Measurements from ENCODE around the gene SPSB1.

SPSB1 gene

GRCh38 chr1:9269078-9269501, 23.6 kb upstream of the SPSB1 start:
- H3K27ac Mint-ChIP-seq, result no peak overlapping the region
- H3K9me3 Mint-ChIP-seq, result no peaks in the 10 kb centered on the region
- H3K4me1 Mint-ChIP-seq, result peaks cover 8% of the 10 kb centered on the region
- ATAC-seq (no peak), DNase-seq (no peak)
- H3K27me3 Mint-ChIP-seq, result no peaks in the 10 kb centered on the region
- H3K4me3 Mint-ChIP-seq, result no peak overlapping the region

GRCh38 chr1:9269721-9270120, 23.0 kb upstream of the SPSB1 start:
- Mint-ChIP-seq H3K4me1 (peaks cover 8% of the 10 kb centered on the region), H3K27me3 (no peaks in the 10 kb centered on the region), H3K27ac (no peak overlapping the region), H3K9me3 (no peaks in the 10 kb centered on the region), H3K4me3 (no peak overlapping the region)
- ATAC-seq (no peak), DNase-seq (no peak)

DNA sequence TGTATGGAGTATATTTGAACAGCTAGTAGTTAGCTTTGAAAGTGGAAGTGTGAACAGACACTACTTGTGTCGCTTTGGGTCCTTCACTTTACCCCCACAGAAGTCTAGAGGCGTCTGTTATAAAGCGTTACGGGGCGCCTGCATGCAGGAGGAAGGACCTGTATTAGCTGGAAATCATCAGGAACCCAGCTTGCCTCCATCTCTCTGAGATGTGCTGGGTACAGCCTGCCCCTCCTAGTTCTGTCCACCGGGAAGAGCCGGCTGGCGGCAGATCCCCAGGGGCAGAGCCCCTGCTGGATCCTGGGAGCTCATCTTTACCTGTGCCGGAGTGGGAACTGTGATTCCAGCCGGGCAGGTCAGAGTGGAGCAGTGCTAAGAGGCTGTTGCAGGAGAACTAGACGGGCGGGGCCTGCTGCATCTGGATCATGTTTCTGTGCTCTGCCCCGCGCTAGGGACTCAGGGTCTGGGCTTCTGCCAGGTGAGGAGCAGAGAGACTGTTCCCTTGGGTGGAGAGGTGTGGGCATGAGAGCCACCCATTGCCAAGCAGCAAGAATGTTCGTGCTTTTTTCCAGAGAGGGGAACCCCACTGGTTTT, 22.3 kb upstream of the SPSB1 start:
- no peak for ATAC-seq
- DNase-seq, result no peak
- Mint-ChIP-seq H3K27ac (no peak overlapping the region), H3K4me1 (peaks cover 15% of the 10 kb centered on the region), H3K27me3 (no peaks in the 10 kb centered on the region), H3K4me3 (no peak overlapping the region), H3K9me3 (no peaks in the 10 kb centered on the region)

DNA sequence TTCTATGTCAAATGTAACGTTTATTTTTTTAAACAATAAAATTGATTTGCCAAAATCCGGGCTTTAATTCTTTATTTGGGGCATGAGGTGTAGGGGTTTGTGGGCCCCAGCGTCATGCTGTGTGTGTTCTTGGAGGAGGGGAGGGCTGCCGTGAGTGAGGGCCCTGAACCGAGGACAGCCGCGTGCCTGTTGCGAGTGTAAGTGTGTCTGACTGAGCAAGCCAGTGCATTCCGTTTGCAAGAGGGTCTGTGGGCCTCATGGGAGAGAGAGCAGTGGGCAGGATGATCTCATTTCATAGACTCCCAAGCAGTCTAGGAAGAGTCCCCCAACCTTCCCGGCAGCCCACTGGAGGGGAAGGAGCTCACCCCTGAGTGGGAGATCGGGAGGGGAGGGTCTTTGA, 21.4 kb upstream of the SPSB1 start:
- no peak for DNase-seq
- H3K27ac Mint-ChIP-seq, result no peak overlapping the region
- peaks cover 24% of the 10 kb centered on the region for H3K4me1 Mint-ChIP-seq
- no peak for ATAC-seq
- no peaks in the 10 kb centered on the region for H3K27me3 Mint-ChIP-seq
- H3K4me3 Mint-ChIP-seq, result no peak overlapping the region
- H3K9me3 Mint-ChIP-seq, result no peaks in the 10 kb centered on the region

- Mint-ChIP-seq H3K4me3 (no peak overlapping the region), H3K27me3 (no peaks in the 10 kb centered on the region), H3K27ac (no peak overlapping the region), H3K9me3 (no peaks in the 10 kb centered on the region), H3K4me1 (peaks cover 21% of the 10 kb centered on the region)
- no peak for DNase-seq
- no peak for ATAC-seq
Measured at GRCh38 chr1:9271861-9272595, 20.7 kb upstream of the SPSB1 start.

GRCh38 chr1:9273177-9273576, 19.5 kb upstream of the SPSB1 start:
- ATAC-seq (no peak), DNase-seq (no peak)
- Mint-ChIP-seq H3K27me3 (no peaks in the 10 kb centered on the region), H3K27ac (no peak overlapping the region), H3K4me3 (no peak overlapping the region), H3K4me1 (peaks cover 17% of the 10 kb centered on the region), H3K9me3 (no peaks in the 10 kb centered on the region)

DNA sequence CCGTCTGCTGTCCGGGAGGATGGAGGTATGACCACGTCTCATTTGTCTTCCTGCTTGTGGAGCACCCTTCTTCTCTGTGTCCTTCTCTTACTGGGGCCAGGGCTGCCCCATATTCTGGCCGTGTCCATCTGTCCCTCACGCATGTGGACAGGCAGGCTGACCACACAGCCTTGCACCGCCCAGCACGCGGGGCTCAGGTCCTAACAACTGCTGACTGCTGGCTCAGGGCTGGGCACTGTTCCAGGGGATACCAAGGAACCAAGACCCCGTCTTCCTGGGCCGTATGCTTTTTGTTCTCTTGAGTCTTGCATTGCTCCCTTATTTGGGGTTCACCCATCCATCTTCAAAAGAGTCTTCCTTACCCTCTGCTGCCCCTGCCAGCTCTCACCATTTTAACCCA, 17.5 kb upstream of the SPSB1 start:
- Mint-ChIP-seq H3K27me3 (no peaks in the 10 kb centered on the region), H3K27ac (peak overlapping the region in 1 of 2 donors; percentile 28), H3K4me1 (peaks cover 36% of the 10 kb centered on the region), H3K9me3 (no peaks in the 10 kb centered on the region), H3K4me3 (peak overlapping the region in 1 of 2 donors; percentile 7)
- DNase-seq, result no peak
- ATAC-seq, result peak; percentile 21

- Mint-ChIP-seq H3K4me1 (peaks cover 41% of the 10 kb centered on the region), H3K4me3 (peak overlapping the region; percentile 7 to 9), H3K27me3 (peaks cover 3% of the 10 kb centered on the region), H3K9me3 (no peaks in the 10 kb centered on the region), H3K27ac (peak overlapping the region in 1 of 2 donors; percentile 28)
- peak; percentile 75 to 84 for DNase-seq
- ATAC-seq, result peak; percentile 93
Measured at GRCh38 chr1:9275567-9276034, 17.1 kb upstream of the SPSB1 start.

GRCh38 chr1:9278116-9278515, 14.6 kb upstream of the SPSB1 start:
- Mint-ChIP-seq H3K9me3 (no peaks in the 10 kb centered on the region), H3K4me1 (peaks cover 64% of the 10 kb centered on the region), H3K4me3 (no peak overlapping the region), H3K27ac (no peak overlapping the region), H3K27me3 (peaks cover 18% of the 10 kb centered on the region)
- no peak for DNase-seq
- no peak for ATAC-seq

DNA sequence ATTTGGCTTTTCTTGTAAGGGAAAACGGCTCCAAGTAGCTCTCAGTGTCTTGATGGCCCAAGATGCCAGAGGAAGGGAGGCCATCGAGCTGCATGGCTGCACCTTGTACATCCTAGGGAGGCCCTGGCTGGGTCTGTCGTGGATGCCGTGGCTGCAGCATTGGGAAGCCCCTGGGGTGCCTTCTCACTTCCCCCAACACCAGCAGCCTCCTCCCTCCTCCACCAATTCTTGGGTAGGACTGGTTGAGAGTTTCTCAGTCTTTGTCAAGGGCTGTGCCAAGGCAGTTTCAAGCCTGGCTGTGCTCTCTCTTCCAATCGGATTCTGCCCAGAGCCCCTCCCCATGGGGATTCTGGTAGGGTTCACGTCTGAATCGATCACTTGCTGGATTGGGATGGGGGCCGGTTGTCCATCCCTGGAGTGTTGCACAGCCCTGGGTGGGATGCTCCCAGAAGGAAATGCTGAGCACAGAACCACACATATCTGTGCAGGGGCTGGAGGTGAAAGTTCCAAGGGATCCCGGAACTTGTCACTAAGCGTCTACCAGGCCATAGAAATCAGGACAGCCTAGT, 14.0 kb upstream of the SPSB1 start:
- Mint-ChIP-seq H3K27me3 (peaks cover 18% of the 10 kb centered on the region), H3K27ac (no peak overlapping the region), H3K9me3 (no peaks in the 10 kb centered on the region), H3K4me1 (peaks cover 69% of the 10 kb centered on the region), H3K4me3 (no peak overlapping the region)
- ATAC-seq (no peak), DNase-seq (no peak)

DNA sequence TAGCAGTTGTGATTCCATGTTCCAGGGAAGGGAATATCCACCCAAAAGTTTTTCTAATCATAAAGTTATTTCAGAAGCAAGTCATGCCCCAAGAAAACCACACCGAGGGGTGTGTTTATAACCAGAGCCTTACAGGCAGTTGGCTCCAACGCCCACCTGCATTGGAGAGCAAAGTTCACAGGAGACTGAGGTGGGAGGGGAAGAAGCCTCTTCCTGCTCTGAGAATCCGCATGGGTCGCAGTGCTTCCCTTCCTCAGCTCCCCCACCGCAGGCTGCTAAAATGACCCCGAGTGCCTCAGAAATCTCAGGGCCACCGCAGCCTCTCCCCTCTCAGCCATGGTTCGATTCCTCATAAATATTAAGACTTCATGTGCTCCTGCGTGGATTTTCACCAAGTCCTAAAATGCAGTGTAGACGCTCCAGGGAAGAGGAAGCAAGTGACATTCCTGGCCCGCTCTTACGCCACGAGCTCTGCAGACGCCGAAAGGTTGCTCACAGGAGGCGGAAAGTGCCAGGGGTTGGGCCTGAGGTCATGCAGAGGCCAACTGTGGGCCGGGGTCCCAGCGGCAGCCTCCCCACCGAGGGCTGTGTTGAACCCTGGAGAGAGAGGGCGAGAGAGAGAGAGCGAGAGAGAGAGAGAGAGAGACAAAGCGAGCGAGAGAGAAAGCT, 13.4 kb upstream of the SPSB1 start:
- H3K27ac Mint-ChIP-seq, result no peak overlapping the region
- H3K27me3 Mint-ChIP-seq, result peaks cover 18% of the 10 kb centered on the region
- peak overlapping the region; percentile 4 to 25 for H3K4me3 Mint-ChIP-seq
- ATAC-seq, result no peak
- H3K9me3 Mint-ChIP-seq, result no peaks in the 10 kb centered on the region
- DNase-seq, result peak in 1 of 2 donors; percentile 43
- H3K4me1 Mint-ChIP-seq, result peaks cover 76% of the 10 kb centered on the region

DNA sequence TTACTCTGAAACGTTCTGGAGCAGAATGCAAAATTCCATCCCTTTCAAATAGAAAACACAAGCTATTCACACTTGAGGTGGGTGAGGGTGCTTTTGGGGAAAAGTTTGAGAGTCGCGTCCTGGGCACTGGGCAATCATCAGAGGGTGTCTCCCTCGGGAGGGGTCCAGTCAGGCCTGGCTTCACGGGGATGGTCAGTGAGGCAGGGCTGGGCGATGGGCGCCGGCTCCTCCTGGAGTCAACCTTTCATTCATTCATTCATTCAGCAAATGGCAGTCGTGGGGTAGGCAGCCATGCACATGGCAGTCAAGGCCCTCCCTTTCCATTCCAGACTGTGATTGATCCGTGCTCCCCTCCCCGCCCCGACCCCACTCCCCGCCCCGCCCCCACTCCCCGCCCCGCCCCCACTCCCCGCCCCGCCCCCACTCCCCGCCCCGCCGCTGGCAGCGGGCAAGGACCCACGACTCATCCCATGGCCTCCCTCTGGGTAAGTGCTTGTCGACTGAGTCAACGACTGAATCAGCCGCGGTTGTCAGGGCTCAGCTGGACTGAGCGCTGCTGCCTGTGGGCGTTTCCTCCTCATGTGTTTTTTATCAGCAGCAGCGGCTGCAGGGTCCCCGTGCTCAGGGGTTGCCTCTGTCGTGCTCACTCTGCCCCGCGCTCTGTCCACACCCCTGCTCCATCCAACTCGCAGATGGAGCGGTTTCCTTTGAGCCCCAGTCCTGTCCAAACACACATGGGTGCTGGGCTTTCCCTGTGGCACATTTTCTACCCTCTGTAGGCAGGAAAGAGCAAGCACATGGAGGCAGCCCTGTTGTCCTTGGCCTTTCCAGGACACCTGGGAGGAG, 12.5 kb upstream of the SPSB1 start:
- H3K27me3 Mint-ChIP-seq, result peaks cover 18% of the 10 kb centered on the region
- peaks cover 73% of the 10 kb centered on the region for H3K4me1 Mint-ChIP-seq
- H3K9me3 Mint-ChIP-seq, result peaks cover 0 to 6% of the 10 kb centered on the region in 2 donors
- peak; percentile 79 for ATAC-seq
- peak overlapping the region; percentile 27 to 67 for H3K27ac Mint-ChIP-seq
- DNase-seq, result peak; percentile 55 to 69
- H3K4me3 Mint-ChIP-seq, result peak overlapping the region; percentile 64 to 68

GRCh38 chr1:9281071-9281827, 11.4 kb upstream of the SPSB1 start:
- Mint-ChIP-seq H3K27ac (no peak overlapping the region), H3K9me3 (peaks cover 3 to 9% of the 10 kb centered on the region in 2 donors), H3K4me3 (peak overlapping the region in 1 of 2 donors; percentile 64), H3K4me1 (peaks cover 67% of the 10 kb centered on the region), H3K27me3 (peaks cover 18% of the 10 kb centered on the region)
- DNase-seq (no peak), ATAC-seq (no peak)

- no peak overlapping the region for H3K4me3 Mint-ChIP-seq
- peaks cover 69% of the 10 kb centered on the region for H3K4me1 Mint-ChIP-seq
- peaks cover 5 to 17% of the 10 kb centered on the region in 2 donors for H3K9me3 Mint-ChIP-seq
- peak overlapping the region in 1 of 2 donors; percentile 72 for H3K27ac Mint-ChIP-seq
- H3K27me3 Mint-ChIP-seq, result peaks cover 18% of the 10 kb centered on the region
- ATAC-seq, result no peak
- DNase-seq, result no peak
Measured at GRCh38 chr1:9281908-9282695, 10.6 kb upstream of the SPSB1 start.

All from stimulated activated naive CD8-positive, alpha-beta T cell treated with anti-CD3 and anti-CD28 coated beads, Interleukin-15, amount 100 ng/mL, for 72 hours (primary cell).